Natural killer cell (primary cell): Measurements from ENCODE around the gene HSD3B7. TPM values are rescaled to one million over a fixed set of nuclear protein-coding genes. Genes with fewer than 3 reads are reported as not detected.

Source experiments
- ATAC-seq, 3 donors: fragments of 150-1000 bp in 2 of 3; fragments of 200-7000 bp in 1 of 3; cut with Tn5 transposase; 1 replicate in 1 of 3; 2 replicates in 2 of 3; pipeline ENCODE4 v1.10.0; 2021; ENCODE audit warnings: mild to moderate bottlenecking in 2 of 3, moderate library complexity in 2 of 3
- DNase-seq, 2 donors: peaks; one replicate each; pipeline versions ENCODE4 v3.0.0 to v3.0.0-alpha.2; 2013 to 2021; ENCODE audit warnings: mixed read lengths in 1 of 2
- H3K27ac ChIP-seq: one replicate; pipeline ENCODE4 v1.5.1; 2013; ENCODE audit warnings: mild to moderate bottlenecking, low read length
- H3K27me3 ChIP-seq: one replicate; pipeline ENCODE4 v1.6.1; 2013; ENCODE audit warnings: low read length; ENCODE audit not compliant: control insufficient read depth, insufficient read depth
- H3K36me3 ChIP-seq: one replicate; pipeline ENCODE4 v1.6.1; 2013; ENCODE audit warnings: low read length; ENCODE audit not compliant: control insufficient read depth, insufficient read depth
- H3K4me1 ChIP-seq: one replicate; pipeline ENCODE4 v1.6.1; 2013; ENCODE audit warnings: low read length; ENCODE audit not compliant: control insufficient read depth, insufficient read depth
- H3K4me3 ChIP-seq: one replicate; pipeline ENCODE4 v1.5.1; 2013; ENCODE audit warnings: low read length
- H3K9me3 ChIP-seq: one replicate; pipeline ENCODE4 v1.6.1; 2013; ENCODE audit warnings: low read length; ENCODE audit not compliant: control insufficient read depth, insufficient read depth
- H3K27ac Mint-ChIP-seq, 2 donors: one replicate each; pipeline ENCODE4 v1.8.0; 2022; ENCODE audit warnings: mild to moderate bottlenecking in 2 of 2, mixed read lengths in 2 of 2, moderate library complexity in 1 of 2
- H3K27me3 Mint-ChIP-seq, 2 donors: one replicate each; pipeline ENCODE4 v1.8.0; 2022; ENCODE audit warnings: low read depth in 2 of 2, mixed read lengths in 2 of 2
- H3K36me3 Mint-ChIP-seq: one replicate; pipeline ENCODE4 v1.8.0; 2022; ENCODE audit warnings: mixed read lengths
- H3K4me1 Mint-ChIP-seq, 2 donors: one replicate each; pipeline ENCODE4 v1.8.0; 2022; ENCODE audit warnings: mixed read lengths in 2 of 2
- H3K4me3 Mint-ChIP-seq: one replicate; pipeline ENCODE4 v1.8.0; 2022; ENCODE audit warnings: mild to moderate bottlenecking, moderate library complexity, mixed read lengths
- H3K9me3 Mint-ChIP-seq, 2 donors: one replicate each; pipeline ENCODE4 v1.8.0; 2022; ENCODE audit warnings: mixed read lengths in 2 of 2
- CTCF ChIP-seq: fragments of 200-600 bp; IDR thresholded peaks from one replicate; pipeline ENCODE4 v1.8.0; 2022; ENCODE audit warnings: antibody characterized with exemption
- WGBS: methylation state at CpG from one replicate; pipeline ENCODE4 v1.1.7; 2013; ENCODE audit warnings: missing lambda C conversion rate; ENCODE audit not compliant: insufficient coverage; 5-methylcytosine and 5-hydroxymethylcytosine counted together
- intact Hi-C: fragments of 100-400 bp; cut with micrococcal nuclease; formaldehyde crosslinking; loops from one replicate; pipeline ENCODE4 v1.14.2; 2022
- total RNA-seq, 4 donors: library from RNA; stranded (reverse); fragments of 120-200 nt in 1 of 4; gene quantifications; one replicate each; pipeline versions ENCODE4 v1.2.3 to v1.2.4, GENCODE V29; 2013 to 2022

HSD3B7 gene
- total RNA-seq, 3 donors from 2014 or later (not counting 1 experiment from before 2014, with no cell fraction given) = 0.26 to 2.1 (median 0.39) TPM

DNA sequence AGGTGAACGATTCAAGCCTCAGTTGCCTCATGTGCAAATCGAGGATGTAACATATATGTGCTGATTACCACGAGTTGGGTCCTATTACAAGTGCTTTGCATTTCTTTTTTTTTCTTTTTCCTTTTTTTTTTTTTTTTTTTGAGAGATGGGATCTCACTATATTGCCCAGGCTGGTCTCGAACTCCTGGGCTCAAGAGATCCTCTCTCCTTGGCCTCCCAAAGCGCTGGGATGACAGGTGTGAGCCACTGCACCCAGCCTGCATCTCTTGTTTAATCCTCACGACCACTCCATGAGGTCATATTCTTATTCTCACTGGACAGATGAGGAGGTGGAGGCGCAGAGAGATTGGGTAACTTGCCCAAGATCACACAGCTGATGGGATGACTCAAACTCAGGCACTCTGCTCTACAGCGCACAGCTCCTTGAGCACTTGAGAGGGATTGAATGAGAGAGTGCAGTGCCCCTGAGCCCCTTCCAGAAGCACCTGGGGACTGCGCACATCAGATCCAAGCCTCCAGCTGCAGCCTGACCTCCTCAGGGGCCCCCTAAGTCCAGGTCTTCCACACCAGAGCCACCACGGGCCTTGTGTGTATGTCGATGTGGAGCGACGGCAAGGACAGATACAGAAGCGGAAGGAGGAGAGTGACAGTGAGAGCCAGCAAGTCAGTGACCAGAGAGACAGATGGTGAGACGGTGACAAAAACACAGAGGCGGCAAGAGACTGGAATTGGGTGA is 20.5 kb downstream of the HSD3B7 start:
- TF ChIP-seq CTCF = no peak
- no peaks in the 10 kb centered on the region for H3K36me3 Mint-ChIP-seq
- peaks cover 0 to 27% of the 10 kb centered on the region in 2 donors for H3K27me3 Mint-ChIP-seq
- no peaks in the 10 kb centered on the region for H3K9me3 Mint-ChIP-seq
- H3K4me1 Mint-ChIP-seq = peaks cover 0 to 5% of the 10 kb centered on the region in 2 donors
- H3K27ac Mint-ChIP-seq = no peak overlapping the region
- H3K27ac ChIP-seq = no peak overlapping the region
- ATAC-seq (no peak), DNase-seq (no peak)
- no peak overlapping the region for H3K4me3 Mint-ChIP-seq
- WGBS = 81% methylated on average over 16 of the region's 16 CpGs
- H3K4me3 ChIP-seq = no peak overlapping the region
- H3K4me1 ChIP-seq = peaks cover under 1% of the 10 kb centered on the region
- H3K9me3 ChIP-seq = no peaks in the 10 kb centered on the region
- intact Hi-C loops = no loop called here
- H3K36me3 ChIP-seq = no peaks in the 10 kb centered on the region
- H3K27me3 ChIP-seq = peaks cover 3% of the 10 kb centered on the region

GRCh38 chr16:31006086-31006385 is 21.0 kb downstream of the HSD3B7 start:
- Mint-ChIP-seq H3K27me3 (peaks cover 0 to 29% of the 10 kb centered on the region in 2 donors), H3K36me3 (no peaks in the 10 kb centered on the region), H3K4me1 (peaks cover 0 to 8% of the 10 kb centered on the region in 2 donors), H3K9me3 (no peaks in the 10 kb centered on the region), H3K4me3 (no peak overlapping the region), H3K27ac (no peak overlapping the region)
- H3K4me1 ChIP-seq = peaks cover 5% of the 10 kb centered on the region
- intact Hi-C loops = no loop called here
- no peak for ATAC-seq
- WGBS = 78% methylated on average over 7 of the region's 7 CpGs
- no peak for DNase-seq
- H3K9me3 ChIP-seq = no peaks in the 10 kb centered on the region
- H3K36me3 ChIP-seq = no peaks in the 10 kb centered on the region
- H3K27ac ChIP-seq = no peak overlapping the region
- TF ChIP-seq CTCF = no peak
- peaks cover 7% of the 10 kb centered on the region for H3K27me3 ChIP-seq
- H3K4me3 ChIP-seq = no peak overlapping the region

- Mint-ChIP-seq H3K9me3 (no peaks in the 10 kb centered on the region), H3K4me1 (peaks cover 0 to 13% of the 10 kb centered on the region in 2 donors), H3K27me3 (peaks cover 5 to 35% of the 10 kb centered on the region in 2 donors), H3K27ac (no peak overlapping the region), H3K4me3 (no peak overlapping the region), H3K36me3 (no peaks in the 10 kb centered on the region)
- TF ChIP-seq CTCF = no peak
- DNase-seq (no peak), ATAC-seq (no peak)
- Histone ChIP-seq H3K4me1 (peaks cover 7% of the 10 kb centered on the region), H3K27ac (no peak overlapping the region), H3K4me3 (no peak overlapping the region), H3K9me3 (no peaks in the 10 kb centered on the region), H3K36me3 (no peaks in the 10 kb centered on the region), H3K27me3 (peaks cover 13% of the 10 kb centered on the region)
- 97% methylated on average over 8 of the region's 8 CpGs for WGBS
- intact Hi-C loops = no loop called here
Measured at GRCh38 chr16:31006589-31006988, 21.6 kb downstream of the HSD3B7 start.

- no peaks in the 10 kb centered on the region for H3K36me3 ChIP-seq
- Mint-ChIP-seq H3K4me3 (no peak overlapping the region), H3K36me3 (no peaks in the 10 kb centered on the region), H3K4me1 (peaks cover 0 to 20% of the 10 kb centered on the region in 2 donors), H3K9me3 (no peaks in the 10 kb centered on the region), H3K27ac (no peak overlapping the region), H3K27me3 (peaks cover 15 to 45% of the 10 kb centered on the region in 2 donors)
- WGBS = 59% methylated on average over 5 of the region's 6 CpGs
- no peak for ATAC-seq
- no peaks in the 10 kb centered on the region for H3K9me3 ChIP-seq
- no peak for DNase-seq
- intact Hi-C loops = no loop called here
- peaks cover 17% of the 10 kb centered on the region for H3K27me3 ChIP-seq
- no peak overlapping the region for H3K27ac ChIP-seq
- peaks cover 7% of the 10 kb centered on the region for H3K4me1 ChIP-seq
- H3K4me3 ChIP-seq = no peak overlapping the region
- TF ChIP-seq CTCF = no peak
Measured at GRCh38 chr16:31007684-31008083, 22.7 kb downstream of the HSD3B7 start.
